ENCODE measurements around the gene UBE2D3. TPM values are rescaled to one million over a fixed set of nuclear protein-coding genes. Genes with fewer than 3 reads are reported as not detected.

The UBE2D3 gene
- total RNA-seq, 1 donor from 2014 or later = 288 TPM

DNA sequence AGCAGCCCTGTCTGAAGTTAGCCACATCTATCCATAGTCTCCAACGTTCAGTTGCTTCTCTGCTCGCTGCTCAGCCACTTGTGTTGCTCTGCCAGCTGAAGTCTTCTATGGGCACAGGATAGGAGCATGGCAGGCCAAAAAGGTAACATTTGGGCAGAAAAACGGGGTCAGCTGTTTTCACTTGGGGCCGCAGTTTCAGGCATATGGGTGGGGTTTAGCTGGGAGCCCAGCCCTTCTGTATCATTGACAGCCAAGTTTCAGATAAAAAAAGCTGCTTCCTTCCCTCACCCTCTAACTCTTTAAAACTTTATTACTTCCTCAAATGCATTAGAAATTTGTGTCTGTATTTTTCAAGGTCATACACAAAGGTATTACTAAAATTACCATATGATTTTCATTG lies 48.1 kb downstream of the UBE2D3 start:
- H3K4me3 Mint-ChIP-seq = no peak overlapping the region
- H3K36me3 Mint-ChIP-seq = no peaks in the 10 kb centered on the region
- no peaks in the 10 kb centered on the region for H3K9me3 Mint-ChIP-seq
- no peaks in the 10 kb centered on the region for H3K27me3 Mint-ChIP-seq
- no peak for DNase-seq (ENCODE audit: extremely low spot score, unreplicated experiment)
- H3K27ac Mint-ChIP-seq = peak overlapping the region; percentile 69
- TF ChIP-seq CTCF (conservative IDR thresholded peaks at IDR 0.05) = no peak
- no peaks in the 10 kb centered on the region for H3K4me1 Mint-ChIP-seq (ENCODE audit: unreplicated experiment)

- no peaks in the 10 kb centered on the region for H3K9me3 Mint-ChIP-seq
- H3K27ac Mint-ChIP-seq = peak overlapping the region; percentile 69
Observed at GRCh38 chr4:102778720-102779119, 48.6 kb downstream of the UBE2D3 start.

GRCh38 chr4:102775805-102776204 lies 51.5 kb downstream of the UBE2D3 start:
- Mint-ChIP-seq H3K4me1 (ENCODE audit: unreplicated experiment) (no peaks in the 10 kb centered on the region), H3K27me3 (no peaks in the 10 kb centered on the region), H3K4me3 (no peak overlapping the region), H3K9me3 (no peaks in the 10 kb centered on the region), H3K36me3 (no peaks in the 10 kb centered on the region), H3K27ac (no peak overlapping the region)
- no peak for TF ChIP-seq CTCF (conservative IDR thresholded peaks at IDR 0.05)
- DNase-seq (ENCODE audit: extremely low spot score, unreplicated experiment) = no peak

More at GRCh38 chr4:102778720-102779119, 48.6 kb downstream of the UBE2D3 start:
- no peaks in the 10 kb centered on the region for H3K36me3 Mint-ChIP-seq
- H3K4me1 Mint-ChIP-seq (ENCODE audit: unreplicated experiment) = no peaks in the 10 kb centered on the region
- no peaks in the 10 kb centered on the region for H3K27me3 Mint-ChIP-seq
- peak overlapping the region; percentile 69 for H3K4me3 Mint-ChIP-seq
- no peak for DNase-seq (ENCODE audit: extremely low spot score, unreplicated experiment)
- TF ChIP-seq CTCF (conservative IDR thresholded peaks at IDR 0.05) = no peak

- Mint-ChIP-seq H3K27ac (no peak overlapping the region), H3K4me1 (ENCODE audit: unreplicated experiment) (no peaks in the 10 kb centered on the region), H3K9me3 (no peaks in the 10 kb centered on the region), H3K36me3 (no peaks in the 10 kb centered on the region), H3K4me3 (no peak overlapping the region), H3K27me3 (no peaks in the 10 kb centered on the region)
- TF ChIP-seq CTCF (conservative IDR thresholded peaks at IDR 0.05) = no peak
- no peak for DNase-seq (ENCODE audit: extremely low spot score, unreplicated experiment)
Observed at GRCh38 chr4:102774254-102774653, 53.1 kb downstream of the UBE2D3 start.

- Mint-ChIP-seq H3K27me3 (no peaks in the 10 kb centered on the region), H3K36me3 (no peaks in the 10 kb centered on the region), H3K9me3 (no peaks in the 10 kb centered on the region), H3K4me3 (no peak overlapping the region), H3K4me1 (ENCODE audit: unreplicated experiment) (no peaks in the 10 kb centered on the region), H3K27ac (no peak overlapping the region)
- TF ChIP-seq CTCF (conservative IDR thresholded peaks at IDR 0.05) = no peak
- no peak for DNase-seq (ENCODE audit: extremely low spot score, unreplicated experiment)
Observed at GRCh38 chr4:102772738-102773340, 54.5 kb downstream of the UBE2D3 start.

GRCh38 chr4:102764901-102765300 lies 62.5 kb downstream of the UBE2D3 start:
- H3K27ac Mint-ChIP-seq = no peak overlapping the region
- peaks cover 14% of the 10 kb centered on the region for H3K27me3 Mint-ChIP-seq
- H3K9me3 Mint-ChIP-seq = no peaks in the 10 kb centered on the region
- H3K36me3 Mint-ChIP-seq = no peaks in the 10 kb centered on the region
- no peak for DNase-seq (ENCODE audit: extremely low spot score, unreplicated experiment)
- H3K4me3 Mint-ChIP-seq = no peak overlapping the region
- TF ChIP-seq CTCF (conservative IDR thresholded peaks at IDR 0.05) = no peak
- peaks cover 5% of the 10 kb centered on the region for H3K4me1 Mint-ChIP-seq (ENCODE audit: unreplicated experiment)
